Gastroesophageal sphincter (tissue), 4 donors: Measurements from ENCODE around the gene CHST15. TPM values are rescaled to one million over a fixed set of nuclear protein-coding genes. Genes with fewer than 3 reads are reported as not detected.

ENCODE experiments used
- ATAC-seq: fragments of 150-250 bp; one replicate; pipeline ENCODE4 v1.9.1; 2016; ENCODE audit warnings: mild to moderate bottlenecking, moderate library complexity
- H3K27ac ChIP-seq, 4 donors: fragments of 200-600 bp; sonication (generic) in 3 of 4; 1 replicate in 3 of 4; 2 replicates in 1 of 4; pipeline ENCODE4 v1.5.1; 2016 to 2019
- H3K27me3 ChIP-seq: fragments of 200-600 bp; sonication (generic); one replicate; pipeline ENCODE4 v1.5.1; 2019
- H3K36me3 ChIP-seq, 2 donors: fragments of 200-600 bp; sonication (generic); one replicate each; pipeline ENCODE4 v1.5.1; 2019; ENCODE audit warnings: control low read depth in 1 of 2
- H3K4me1 ChIP-seq, 3 donors: fragments of 200-600 bp; sonication (generic); 1 replicate in 2 of 3; 2 replicates in 1 of 3; pipeline ENCODE4 v1.5.1; 2016 to 2019; ENCODE audit warnings: control low read depth in 2 of 3
- H3K4me3 ChIP-seq, 2 donors: fragments of 200-600 bp; sonication (generic); one replicate each; pipeline ENCODE4 v1.5.1; 2019; ENCODE audit warnings: mild to moderate bottlenecking in 1 of 2, moderate library complexity in 1 of 2
- H3K9me3 ChIP-seq, 3 donors: fragments of 200-600 bp; sonication (generic); one replicate each; pipeline ENCODE4 v1.5.1; 2017 to 2019; ENCODE audit warnings: control low read depth in 2 of 3
- EP300 ChIP-seq: sonication (generic); formaldehyde crosslinking; IDR thresholded peaks from one replicate; pipeline ENCODE4 v1.6.1; 2017; ENCODE audit warnings: antibody characterized with exemption, mild to moderate bottlenecking
- POLR2A ChIP-seq, 2 donors: fragments of 450-650 bp; IDR thresholded peaks; one replicate each; pipeline ENCODE4 v1.6.1; 2017; ENCODE audit warnings: antibody characterized with exemption in 2 of 2, mild to moderate bottlenecking in 2 of 2, moderate library complexity in 1 of 2
- POLR2AphosphoS5 ChIP-seq: sonication (generic); formaldehyde crosslinking; IDR thresholded peaks from one replicate; pipeline ENCODE4 v1.6.1; 2017; ENCODE audit warnings: antibody characterized with exemption
- WGBS, 2 donors: methylation state at CpG; one replicate each; pipeline ENCODE4 v1.1.5; 2018; ENCODE audit warnings: low coverage in 1 of 2; 5-methylcytosine and 5-hydroxymethylcytosine counted together
- total RNA-seq, 4 donors: library from RNA; depleted of rRNA; stranded (reverse); fragments of >200 nt; gene quantifications; one replicate each; pipeline ENCODE4 v1.1.0, GENCODE V29; 2016
- TF ChIP-seq, protein P1 (sequence below), 4 experiments: fragments of 200-600 bp in 2 of 4; fragments of 450-650 bp in 2 of 4; sonication (generic) in 1 of 4; IDR thresholded peaks; one replicate each; pipeline ENCODE4 v1.5.1; 2017 to 2019; ENCODE audit warnings: antibody characterized with exemption in 4 of 4, mild to moderate bottlenecking in 2 of 4, moderate library complexity in 2 of 4

CHST15 gene
- total RNA-seq, 4 donors from 2014 or later: 63.5 to 87.5 (median 74.3) TPM

DNA sequence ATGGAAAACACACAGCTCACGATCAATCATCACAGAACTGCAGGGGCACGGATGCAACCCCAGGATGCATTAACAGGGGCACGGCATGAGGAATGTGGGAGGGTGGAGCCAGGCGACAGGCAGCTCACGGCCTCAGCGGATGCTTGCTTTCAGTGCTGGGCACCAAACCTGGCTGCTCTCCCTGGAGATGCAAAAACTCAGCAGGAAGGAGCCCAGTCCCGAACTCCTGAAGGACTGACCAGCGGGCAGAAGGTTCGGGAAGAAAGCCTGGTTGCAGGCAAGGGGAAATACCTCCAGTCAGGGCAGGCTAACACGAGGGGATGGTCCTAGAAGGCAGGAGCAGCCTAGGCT is 66.8 kb downstream of the CHST15 start:
- Histone ChIP-seq H3K36me3 (peaks cover 0 to 38% of the 10 kb centered on the region in 2 donors), H3K27me3 (no peaks in the 10 kb centered on the region), H3K27ac (peak overlapping the region in 3 of 4 donors; percentile 63 to 74 (median 64)), H3K4me1 (peaks cover 0 to 84% (median 17%) of the 10 kb centered on the region in 3 donors), H3K4me3 (no peak overlapping the region), H3K9me3 (no peaks in the 10 kb centered on the region)
- no peak for ATAC-seq
- 28 to 37% methylated on average over 6 to 10 of the region's 10 CpGs for WGBS, 2 donors
- TF ChIP-seq EP300 (no peak), POLR2AphosphoS5 (no peak), POLR2A (IDR thresholded peaks at IDR 0.05) (no peak)
- TF ChIP-seq, protein P1, sequence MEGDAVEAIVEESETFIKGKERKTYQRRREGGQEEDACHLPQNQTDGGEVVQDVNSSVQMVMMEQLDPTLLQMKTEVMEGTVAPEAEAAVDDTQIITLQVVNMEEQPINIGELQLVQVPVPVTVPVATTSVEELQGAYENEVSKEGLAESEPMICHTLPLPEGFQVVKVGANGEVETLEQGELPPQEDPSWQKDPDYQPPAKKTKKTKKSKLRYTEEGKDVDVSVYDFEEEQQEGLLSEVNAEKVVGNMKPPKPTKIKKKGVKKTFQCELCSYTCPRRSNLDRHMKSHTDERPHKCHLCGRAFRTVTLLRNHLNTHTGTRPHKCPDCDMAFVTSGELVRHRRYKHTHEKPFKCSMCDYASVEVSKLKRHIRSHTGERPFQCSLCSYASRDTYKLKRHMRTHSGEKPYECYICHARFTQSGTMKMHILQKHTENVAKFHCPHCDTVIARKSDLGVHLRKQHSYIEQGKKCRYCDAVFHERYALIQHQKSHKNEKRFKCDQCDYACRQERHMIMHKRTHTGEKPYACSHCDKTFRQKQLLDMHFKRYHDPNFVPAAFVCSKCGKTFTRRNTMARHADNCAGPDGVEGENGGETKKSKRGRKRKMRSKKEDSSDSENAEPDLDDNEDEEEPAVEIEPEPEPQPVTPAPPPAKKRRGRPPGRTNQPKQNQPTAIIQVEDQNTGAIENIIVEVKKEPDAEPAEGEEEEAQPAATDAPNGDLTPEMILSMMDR (IDR thresholded peaks at IDR 0.05): no peak

DNA sequence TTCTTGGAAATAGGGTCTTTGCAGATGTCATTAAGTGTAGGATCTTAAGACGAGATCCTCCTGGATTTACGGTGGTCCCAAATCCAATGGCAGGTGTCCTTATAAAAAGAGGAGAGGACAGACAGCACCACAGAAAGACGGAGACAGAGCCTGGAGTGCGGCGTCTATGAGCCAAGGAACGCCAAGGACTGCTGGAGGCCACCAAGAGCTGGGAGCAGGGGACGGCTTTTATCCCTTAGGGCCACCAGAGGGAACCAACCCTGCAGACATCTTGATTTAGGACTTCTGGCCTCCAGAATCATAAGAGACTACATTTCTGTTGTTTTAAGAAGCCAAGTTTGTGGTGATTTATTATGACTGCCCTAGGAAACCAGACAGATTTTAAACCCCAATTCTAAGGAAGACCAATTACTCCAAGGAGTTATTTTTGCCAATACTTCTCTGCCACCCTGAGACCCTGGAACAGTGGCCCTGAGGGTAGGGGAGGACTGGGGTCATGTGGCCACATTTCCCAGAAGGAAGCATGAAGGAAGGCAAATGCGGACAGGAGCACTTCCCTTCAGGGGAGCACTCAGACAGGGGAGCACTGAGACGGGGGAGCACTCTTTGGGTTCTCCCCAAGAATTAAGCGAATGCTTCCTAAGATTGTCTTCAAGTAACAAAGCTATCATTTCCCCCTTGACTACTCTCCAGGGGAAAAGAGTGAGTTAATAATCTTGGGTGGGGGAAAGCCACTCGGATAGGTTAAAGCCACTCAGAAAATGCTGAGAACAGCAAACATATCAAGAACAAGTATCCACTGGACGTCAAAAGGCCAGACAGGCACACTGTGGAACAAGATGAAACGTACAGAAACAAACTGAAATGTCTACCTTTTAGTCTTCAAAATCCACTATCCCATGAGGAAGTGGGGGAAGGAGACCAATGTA is 67.5 kb downstream of the CHST15 start:
- TF ChIP-seq EP300: no peak
- TF ChIP-seq, protein P1 (IDR thresholded peaks at IDR 0.05): peak in 3 of 4 experiments; percentile 41 to 60 (median 57)
- H3K4me3 ChIP-seq: no peak overlapping the region
- peaks cover 0 to 83% (median 17%) of the 10 kb centered on the region in 3 donors for H3K4me1 ChIP-seq
- no peaks in the 10 kb centered on the region for H3K27me3 ChIP-seq
- H3K36me3 ChIP-seq: peaks cover 0 to 41% of the 10 kb centered on the region in 2 donors
- no peaks in the 10 kb centered on the region for H3K9me3 ChIP-seq
- ATAC-seq: no peak
- peak overlapping the region in 3 of 4 donors; percentile 63 to 74 (median 64) for H3K27ac ChIP-seq
- 54 to 66% methylated on average over 8 to 11 of the region's 13 CpGs for WGBS, 2 donors

DNA sequence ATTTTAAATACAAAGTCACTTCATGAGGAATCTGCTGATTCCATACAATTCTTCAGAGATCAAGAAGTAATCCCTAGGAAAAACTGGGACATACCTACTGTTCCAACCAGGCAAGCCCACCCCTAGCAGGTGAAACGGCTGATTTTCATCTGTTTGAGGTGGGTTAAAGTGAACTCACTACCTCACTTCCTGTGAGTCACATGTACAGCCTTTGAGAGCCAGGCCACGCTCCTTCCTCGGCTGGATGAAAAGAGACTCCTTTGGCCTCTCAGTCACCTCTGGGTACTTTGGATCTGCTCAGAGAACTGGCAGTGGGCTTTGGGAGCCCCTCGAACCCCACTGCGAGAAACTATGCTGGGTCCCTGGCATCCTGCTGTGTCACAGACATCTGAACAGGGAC is 68.2 kb downstream of the CHST15 start:
- Histone ChIP-seq H3K27me3 (no peaks in the 10 kb centered on the region), H3K4me1 (peaks cover 0 to 79% (median 17%) of the 10 kb centered on the region in 3 donors), H3K4me3 (no peak overlapping the region), H3K36me3 (peaks cover 0 to 43% of the 10 kb centered on the region in 2 donors), H3K9me3 (no peaks in the 10 kb centered on the region), H3K27ac (peak overlapping the region in 3 of 4 donors; percentile 35 to 64 (median 63))
- WGBS, 2 donors: 43 to 60% methylated on average over 1 to 2 of the region's 5 CpGs
- TF ChIP-seq, protein P1 (IDR thresholded peaks at IDR 0.05): no peak
- TF ChIP-seq POLR2A (IDR thresholded peaks at IDR 0.05) (no peak), POLR2AphosphoS5 (no peak), EP300 (no peak)
- ATAC-seq: no peak

DNA sequence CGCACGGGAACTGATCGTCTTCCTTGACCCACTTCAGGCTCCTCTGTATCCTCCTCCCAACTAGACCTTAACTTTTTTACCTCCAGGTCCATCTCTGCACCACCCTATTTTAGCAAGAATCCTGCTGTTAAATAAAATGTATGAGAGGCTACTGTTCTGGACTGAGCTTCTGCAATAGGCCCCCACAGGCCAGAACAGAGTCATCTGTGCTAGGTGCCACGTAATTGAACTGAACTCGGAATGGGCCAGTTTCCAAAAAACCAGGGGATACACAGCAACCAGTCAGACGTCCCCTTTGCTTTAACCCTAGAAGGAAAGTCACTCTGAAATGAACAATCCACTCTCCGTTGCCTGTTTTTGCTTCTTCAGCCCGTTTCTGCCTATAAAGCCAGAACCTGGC is 71.3 kb downstream of the CHST15 start:
- TF ChIP-seq, protein P1 (IDR thresholded peaks at IDR 0.05): no peak
- TF ChIP-seq POLR2A (IDR thresholded peaks at IDR 0.05) (no peak), EP300 (no peak), POLR2AphosphoS5 (no peak)
- WGBS, 2 donors: 47 to 73% methylated on average over 3 to 7 of the region's 8 CpGs
- Histone ChIP-seq H3K27ac (peak overlapping the region in 2 of 4 donors; percentile 36 to 54), H3K36me3 (peaks cover 0 to 34% of the 10 kb centered on the region in 2 donors), H3K4me3 (no peak overlapping the region), H3K4me1 (peaks cover 0 to 81% (median 13%) of the 10 kb centered on the region in 3 donors), H3K27me3 (no peaks in the 10 kb centered on the region), H3K9me3 (no peaks in the 10 kb centered on the region)
- no peak for ATAC-seq
